PC-3 (cell line): ENCODE data around the gene KCNJ9. TPM values are rescaled to one million over a fixed set of nuclear protein-coding genes. Genes with fewer than 3 reads are reported as not detected.

Experiments
- ATAC-seq: fragments of 200-7000 bp; cut with Tn5 transposase; 2 replicates; pipeline ENCODE4 v1.9.1; 2020; ENCODE audit warnings: mild to moderate bottlenecking, moderate library complexity
- BruUV-seq: library from RNA; stranded (reverse); fragments of 400-500 nt; replicated peaks from 2 replicates; lab custom pipeline; 2021; lab: Mats Ljungman, UMichigan
- CTCF ChIA-PET: fragments of 300-600 bp; sonication (Branson Sonifier 250); formaldehyde crosslinking; loops from one replicate; lab custom pipeline; 2022; ENCODE audit warnings: antibody characterized with exemption; lab: Charles Lee
- POLR2A ChIA-PET: fragments of 300-600 bp; sonication (Branson Sonifier 250); formaldehyde crosslinking; loops from one replicate; lab custom pipeline; 2022; ENCODE audit warnings: antibody characterized with exemption; ENCODE audit not compliant: unreplicated experiment; lab: Charles Lee
- DNase-seq: peaks from one replicate; pipeline ENCODE4 v3.0.0-alpha.2; 2015
- H2AFZ ChIP-seq: fragments of 300-600 bp; sonication (generic); 2 replicates; pipeline ENCODE4 v1.6.0; 2016; ENCODE audit warnings: antibody characterized with exemption, low read length
- H3F3A ChIP-seq: fragments of 300-600 bp; sonication (generic); one replicate; pipeline ENCODE4 v1.6.0; 2017; ENCODE audit warnings: antibody characterized with exemption, low read length, control low read depth, mild to moderate bottlenecking; ENCODE audit not compliant: unreplicated experiment
- H3K27ac ChIP-seq: fragments of 300-600 bp; sonication (generic); 2 replicates; pipeline ENCODE4 v1.5.1; 2016; ENCODE audit warnings: mild to moderate bottlenecking, low read length
- H3K27me3 ChIP-seq: fragments of 300-600 bp; sonication (generic); 2 replicates; pipeline ENCODE4 v1.6.1; 2016; ENCODE audit warnings: low read length, mixed read lengths
- H3K36me3 ChIP-seq: fragments of 300-600 bp; sonication (generic); 2 replicates; pipeline ENCODE4 v1.6.1; 2016; ENCODE audit warnings: low read depth, mixed run types, low read length, mixed read lengths
- H3K4me1 ChIP-seq: fragments of 300-600 bp; sonication (generic); 2 replicates; pipeline ENCODE4 v1.5.1; 2016; ENCODE audit warnings: low read length; ENCODE audit not compliant: insufficient read depth
- H3K4me2 ChIP-seq: fragments of 300-600 bp; sonication (generic); 2 replicates; pipeline ENCODE4 v1.6.0; 2016; ENCODE audit warnings: low read length
- H3K4me3 ChIP-seq: fragments of 300-600 bp; sonication (generic); 2 replicates; pipeline ENCODE4 v1.5.1; 2016; ENCODE audit warnings: mild to moderate bottlenecking, low read length, mixed read lengths
- H3K79me2 ChIP-seq: fragments of 300-600 bp; sonication (generic); 2 replicates; pipeline ENCODE4 v1.6.1; 2017; ENCODE audit warnings: low read length, mixed read lengths
- H3K9ac ChIP-seq: fragments of 300-600 bp; sonication (generic); 2 replicates; pipeline ENCODE4 v1.6.0; 2016; ENCODE audit warnings: mild to moderate bottlenecking, low read length
- H3K9me2 ChIP-seq: fragments of 300-600 bp; sonication (generic); replicated peaks from 2 replicates; pipeline ENCODE4 v1.6.1; 2016; ENCODE audit warnings: mixed run types, low read length, mixed read lengths
- H3K9me3 ChIP-seq: fragments of 300-600 bp; sonication (generic); 2 replicates; pipeline ENCODE4 v1.6.1; 2016; ENCODE audit warnings: low read length, mixed read lengths
- H4K20me1 ChIP-seq: fragments of 300-600 bp; sonication (generic); 2 replicates; pipeline ENCODE4 v1.6.1; 2016; ENCODE audit warnings: low read length, mixed read lengths
- CTCF ChIP-seq: fragments of 300-600 bp; sonication (generic); conservative IDR thresholded peaks from 2 replicates; pipeline ENCODE4 v1.5.1; 2017; ENCODE audit warnings: antibody characterized with exemption, low read depth, mild to moderate bottlenecking, low read length
- EZH2 ChIP-seq: fragments of 300-600 bp; sonication (generic); IDR thresholded peaks from one replicate; pipeline ENCODE4 v1.6.1; 2017; ENCODE audit warnings: antibody characterized with exemption, mild to moderate bottlenecking, low read length; ENCODE audit not compliant: unreplicated experiment
- EZH2phosphoT487 ChIP-seq: fragments of 300-600 bp; sonication (generic); IDR thresholded peaks from 2 replicates; pipeline ENCODE4 v1.6.1; 2018; ENCODE audit warnings: mild to moderate bottlenecking, antibody characterized with exemption, low read length, borderline replicate concordance
- intact Hi-C: fragments of 100-400 bp; cut with micrococcal nuclease; formaldehyde crosslinking; loops from 2 replicates; pipeline ENCODE4 v1.9.0; 2023
- total RNA-seq: library from RNA; depleted of rRNA; stranded (reverse); fragments of >200 nt; gene quantifications from 2 replicates; pipeline ENCODE4 v1.2.3, GENCODE V29; 2014

KCNJ9 gene
- total RNA-seq, 1 experiment from 2014 or later: not detected

DNA sequence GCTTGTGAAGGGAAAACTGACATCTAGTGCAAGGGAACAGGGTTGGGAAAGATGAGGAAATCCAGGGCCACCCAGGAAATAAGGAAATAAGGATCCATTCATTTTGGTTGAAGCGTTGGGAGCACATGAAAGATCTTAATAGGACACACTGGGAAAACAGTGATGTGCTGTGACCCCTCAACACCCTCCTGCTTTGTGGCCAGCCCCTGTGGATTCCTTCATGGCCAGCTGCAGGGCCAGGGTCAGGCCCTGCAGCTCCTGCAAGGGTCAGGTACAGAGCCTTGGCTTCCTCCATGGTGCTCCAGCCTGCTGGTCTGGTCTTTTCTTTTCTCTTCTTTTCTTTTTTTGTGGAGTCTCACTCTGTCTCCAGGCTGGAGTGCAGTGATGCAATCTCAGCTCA is 30.7 kb upstream of the KCNJ9 start:
- no peaks in the 10 kb centered on the region for H3K9me3 ChIP-seq
- no peak overlapping the region for H3K4me2 ChIP-seq
- H3K36me3 ChIP-seq: no peaks in the 10 kb centered on the region
- no peak for TF ChIP-seq EZH2
- peaks cover 69% of the 10 kb centered on the region for H3K27me3 ChIP-seq
- no peaks in the 10 kb centered on the region for H4K20me1 ChIP-seq
- H3K9ac ChIP-seq: no peak overlapping the region
- H3K79me2 ChIP-seq: no peaks in the 10 kb centered on the region
- ChIA-PET POLR2A (no interaction called here), CTCF (interaction anchor here (0.8 kb wide), 1 partner anchor 543 kb away, joined by 4 read pairs; no protein-coding TSS in a partner anchor)
- no peaks in the 10 kb centered on the region for H3F3A ChIP-seq
- H3K9me2 ChIP-seq: no peaks in the 10 kb centered on the region
- intact Hi-C loops: no loop called here
- H3K27ac ChIP-seq: no peak overlapping the region
- no TSS peak for BruUV-seq
- no peak for ATAC-seq
- H3K4me1 ChIP-seq: no peaks in the 10 kb centered on the region
- DNase-seq: no peak
- no peak overlapping the region for H3K4me3 ChIP-seq
- no peak overlapping the region for H2AFZ ChIP-seq

DNA sequence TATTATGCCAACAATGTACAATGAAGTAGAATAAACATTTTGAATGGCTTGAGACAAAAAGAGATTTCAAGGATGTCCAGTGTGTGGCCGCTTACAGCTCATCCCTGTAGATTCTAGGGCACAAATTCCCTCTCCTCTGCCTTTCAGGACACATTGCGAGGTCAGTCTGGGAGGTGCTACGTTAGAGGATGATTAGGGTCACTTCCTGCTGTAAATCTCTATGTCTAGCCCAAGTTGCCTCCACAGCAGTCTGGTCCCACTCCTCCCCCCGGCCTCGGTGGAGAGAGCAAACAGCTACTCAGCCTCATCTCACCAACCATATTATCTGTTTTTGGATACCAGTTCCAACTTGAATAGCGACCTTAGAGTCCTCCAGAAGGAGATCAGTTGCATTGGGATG is 28.4 kb upstream of the KCNJ9 start:
- no peaks in the 10 kb centered on the region for H3K9me2 ChIP-seq
- H3K27ac ChIP-seq: no peak overlapping the region
- no peaks in the 10 kb centered on the region for H3K36me3 ChIP-seq
- H3K4me1 ChIP-seq: no peaks in the 10 kb centered on the region
- ATAC-seq (no peak), DNase-seq (no peak)
- intact Hi-C loops: no loop called here
- H3K9ac ChIP-seq: no peak overlapping the region
- H4K20me1 ChIP-seq: no peaks in the 10 kb centered on the region
- H3K9me3 ChIP-seq: no peaks in the 10 kb centered on the region
- H3K79me2 ChIP-seq: no peaks in the 10 kb centered on the region
- TF ChIP-seq EZH2phosphoT487: no peak
- no peak for TF ChIP-seq CTCF
- no peak for TF ChIP-seq EZH2
- H2AFZ ChIP-seq: no peak overlapping the region
- H3F3A ChIP-seq: no peaks in the 10 kb centered on the region
- no peak overlapping the region for H3K4me2 ChIP-seq
- POLR2A ChIA-PET: no interaction called here
- CTCF ChIA-PET: no interaction called here
- peaks cover 73% of the 10 kb centered on the region for H3K27me3 ChIP-seq
- H3K4me3 ChIP-seq: no peak overlapping the region
- BruUV-seq: no TSS peak

GRCh38 chr1:160053548-160054365 is 27.6 kb upstream of the KCNJ9 start:
- Histone ChIP-seq H2AFZ (no peak overlapping the region), H3F3A (no peaks in the 10 kb centered on the region), H3K4me1 (no peaks in the 10 kb centered on the region), H3K9ac (no peak overlapping the region), H4K20me1 (no peaks in the 10 kb centered on the region), H3K27ac (no peak overlapping the region), H3K9me3 (no peaks in the 10 kb centered on the region), H3K9me2 (no peaks in the 10 kb centered on the region), H3K27me3 (peaks cover 65% of the 10 kb centered on the region), H3K79me2 (no peaks in the 10 kb centered on the region), H3K4me3 (no peak overlapping the region), H3K4me2 (no peak overlapping the region), H3K36me3 (no peaks in the 10 kb centered on the region)
- TF ChIP-seq EZH2 (no peak), CTCF (no peak), EZH2phosphoT487 (no peak)
- POLR2A ChIA-PET: no interaction called here
- BruUV-seq: no TSS peak
- intact Hi-C loops: no loop called here
- DNase-seq: no peak
- CTCF ChIA-PET: no interaction called here
- no peak for ATAC-seq
